Keratinocyte (primary cell): Measurements from ENCODE around the gene ASTE1.

Source experiments
- EZH2 ChIP-seq: IDR thresholded peaks from one replicate; pipeline ENCODE4 v1.6.1; 2012; ENCODE audit warnings: inconsistent platforms, mild to moderate bottlenecking, low read length, moderate library complexity
- TF ChIP-seq, protein P1 (sequence below), 3 experiments: IDR thresholded peaks in 1 of 3; conservative IDR thresholded peaks in 1 of 3; optimal IDR thresholded peaks in 1 of 3; 2 replicates in 2 of 3; 3 replicates in 1 of 3; pipeline versions ENCODE3 to v1.5.1; 2011; ENCODE audit warnings: low read length in 3 of 3, mild to moderate bottlenecking in 3 of 3, moderate library complexity in 2 of 3, control low read depth in 1 of 3, inconsistent platforms in 1 of 3; ENCODE audit not compliant: insufficient read depth in 2 of 3; ENCODE audit errors: extremely low read depth in 1 of 3

- TF ChIP-seq, protein P1, sequence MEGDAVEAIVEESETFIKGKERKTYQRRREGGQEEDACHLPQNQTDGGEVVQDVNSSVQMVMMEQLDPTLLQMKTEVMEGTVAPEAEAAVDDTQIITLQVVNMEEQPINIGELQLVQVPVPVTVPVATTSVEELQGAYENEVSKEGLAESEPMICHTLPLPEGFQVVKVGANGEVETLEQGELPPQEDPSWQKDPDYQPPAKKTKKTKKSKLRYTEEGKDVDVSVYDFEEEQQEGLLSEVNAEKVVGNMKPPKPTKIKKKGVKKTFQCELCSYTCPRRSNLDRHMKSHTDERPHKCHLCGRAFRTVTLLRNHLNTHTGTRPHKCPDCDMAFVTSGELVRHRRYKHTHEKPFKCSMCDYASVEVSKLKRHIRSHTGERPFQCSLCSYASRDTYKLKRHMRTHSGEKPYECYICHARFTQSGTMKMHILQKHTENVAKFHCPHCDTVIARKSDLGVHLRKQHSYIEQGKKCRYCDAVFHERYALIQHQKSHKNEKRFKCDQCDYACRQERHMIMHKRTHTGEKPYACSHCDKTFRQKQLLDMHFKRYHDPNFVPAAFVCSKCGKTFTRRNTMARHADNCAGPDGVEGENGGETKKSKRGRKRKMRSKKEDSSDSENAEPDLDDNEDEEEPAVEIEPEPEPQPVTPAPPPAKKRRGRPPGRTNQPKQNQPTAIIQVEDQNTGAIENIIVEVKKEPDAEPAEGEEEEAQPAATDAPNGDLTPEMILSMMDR (optimal IDR thresholded peaks at IDR 0.05 in 1 of 3, IDR thresholded peaks at IDR 0.05 in 1 of 3, conservative IDR thresholded peaks at IDR 0.05 in 1 of 3; ENCODE audit: extremely low read depth in 1 of 3, insufficient read depth in 2 of 3, low read length in 3 of 3): no peak
- TF ChIP-seq EZH2: no peak
Observed at GRCh38 chr3:131067983-131068382, 41.4 kb upstream of the ASTE1 start.
